Ovary (tissue), 3 donors: Measurements from ENCODE around the gene LYZL2.

Experiments used
- CTCF ChIP-seq, 3 donors: fragments of 450-650 bp in 2 of 3; fragments of 200-600 bp in 1 of 3; IDR thresholded peaks; one replicate each; pipeline versions ENCODE4 v1.5.1 to v1.8.0; 2016 to 2022; ENCODE audit warnings: antibody characterized with exemption in 3 of 3, mild to moderate bottlenecking in 1 of 3
- POLR2A ChIP-seq: fragments of 450-650 bp; IDR thresholded peaks from one replicate; pipeline ENCODE4 v1.6.1; 2017; ENCODE audit warnings: antibody characterized with exemption, mild to moderate bottlenecking, moderate library complexity
- donor health status: DM: no; HTN: no; CAD: no.

GRCh38 chr10:30586828-30587227, 42.7 kb downstream of the LYZL2 start:
- no peak for TF ChIP-seq POLR2A
- no peak for TF ChIP-seq CTCF (IDR thresholded peaks at IDR 0.05)
